T47D (cell line): ENCODE measurements around the gene RGS6.

ENCODE experiments used
- DNase-seq, 2 experiments: peaks; one replicate each; pipeline versions ENCODE4 v3.0.0 to v3.0.0-alpha.2; 2011 to 2012; ENCODE audit warnings: low read depth in 1 of 2, low spot score in 1 of 2
- JUND ChIP-seq: IDR thresholded peaks from 2 replicates; pipeline ENCODE4 v1.6.1; 2012; ENCODE audit warnings: low read depth
- in situ Hi-C: cut with HindIII; loops from 2 replicates; pipeline ENCODE4 v1.10.0; 2016; ENCODE audit warnings: low sequenced_read_pairs, low pct_unique_long_range_greater_than_20kb

RGS6 gene

GRCh38 chr14:72591391-72591790 lies 659.2 kb downstream of the RGS6 start:
- in situ Hi-C loops, result no loop called here
- DNase-seq, result no peak
- TF ChIP-seq JUND, result no peak

GRCh38 chr14:72594099-72594901 lies 662.1 kb downstream of the RGS6 start:
- TF ChIP-seq JUND, result no peak
- no peak for DNase-seq
- in situ Hi-C loops, result no loop called here

GRCh38 chr14:72595152-72595862 lies 663.1 kb downstream of the RGS6 start:
- in situ Hi-C loops, result no loop called here
- DNase-seq, result no peak
- TF ChIP-seq JUND, result no peak

- no peak for DNase-seq
- TF ChIP-seq JUND, result no peak
- in situ Hi-C loops, result no loop called here
Measured at GRCh38 chr14:72597252-72598233, 665.3 kb downstream of the RGS6 start.

GRCh38 chr14:72598306-72598705 lies 666.1 kb downstream of the RGS6 start:
- DNase-seq, result no peak
- TF ChIP-seq JUND, result no peak
- in situ Hi-C loops, result no loop called here

GRCh38 chr14:72599579-72600470 lies 667.6 kb downstream of the RGS6 start:
- in situ Hi-C loops, result no loop called here
- DNase-seq, result no peak
- no peak for TF ChIP-seq JUND

GRCh38 chr14:72600551-72601330 lies 668.5 kb downstream of the RGS6 start:
- DNase-seq, result no peak
- in situ Hi-C loops, result no loop called here
- no peak for TF ChIP-seq JUND

GRCh38 chr14:72603639-72604038 lies 671.4 kb downstream of the RGS6 start:
- TF ChIP-seq JUND, result no peak
- in situ Hi-C loops, result no loop called here
- DNase-seq, result no peak

GRCh38 chr14:72604133-72604532 lies 671.9 kb downstream of the RGS6 start:
- DNase-seq, result no peak
- in situ Hi-C loops, result no loop called here
- no peak for TF ChIP-seq JUND

- no peak for TF ChIP-seq JUND
- in situ Hi-C loops, result no loop called here
- DNase-seq, result no peak
Measured at GRCh38 chr14:72605096-72605920, 673.1 kb downstream of the RGS6 start.
